Suprapubic skin (tissue), 3 donors: ENCODE data around the gene BTBD7.

ENCODE experiments used
- CTCF ChIP-seq, 2 donors: fragments of 200-600 bp in 1 of 2; fragments of 450-650 bp in 1 of 2; sonication (generic) in 1 of 2; IDR thresholded peaks; one replicate each; pipeline ENCODE4 v1.5.1; 2016 to 2019; ENCODE audit warnings: antibody characterized with exemption in 2 of 2, mild to moderate bottlenecking in 1 of 2, moderate library complexity in 1 of 2
- POLR2A ChIP-seq, 2 donors: fragments of 450-650 bp; IDR thresholded peaks; one replicate each; pipeline ENCODE4 v1.6.1; 2017; ENCODE audit warnings: antibody characterized with exemption in 2 of 2, mild to moderate bottlenecking in 2 of 2, moderate library complexity in 2 of 2

- TF ChIP-seq CTCF (IDR thresholded peaks at IDR 0.05): no peak
- no peak for TF ChIP-seq POLR2A (IDR thresholded peaks at IDR 0.05)
These were observed 5.0 kb upstream of the BTBD7 start for GRCh38 chr14:93337884-93338283.
